ENCODE data around the gene CASZ1. TPM values are rescaled to one million over a fixed set of nuclear protein-coding genes. Genes with fewer than 3 reads are reported as not detected.

The CASZ1 gene
- total RNA-seq, 1 experiment from 2014 or later, result 3.9 TPM

- H3K4ac ChIP-seq (ENCODE audit: low read depth, low read length), result no peak overlapping the region
- no peak overlapping the region for H2BK12ac ChIP-seq (ENCODE audit: insufficient read length, low read depth, low read length)
- Mint-ChIP-seq H3K27ac (no peak overlapping the region), H3K4me1 (peaks cover 39 to 44% of the 10 kb centered on the region in 2 experiments), H3K27me3 (ENCODE audit: low read depth) (no peaks in the 10 kb centered on the region), H3K36me3 (ENCODE audit: insufficient read depth in 1 of 3, low read depth in 3 of 3) (no peaks in the 10 kb centered on the region; a peak in 1 of 7 replicates), H3K4me3 (no peak overlapping the region), H3K9me3 (no peaks in the 10 kb centered on the region)
- no peak overlapping the region for H2BK20ac ChIP-seq (ENCODE audit: low read depth, low read length, poor library complexity, severe bottlenecking)
- H3K56ac ChIP-seq (ENCODE audit: insufficient read length, low read depth, low read length), result no peak overlapping the region
- WGBS (ENCODE audit: extremely low coverage, insufficient read length, low lambda C conversion rate), result no CpG with 5 or more reads among the region's 5 CpGs
- no peak for DNase-seq
- H3K14ac ChIP-seq (ENCODE audit: insufficient read depth, low read length), result no peak overlapping the region
- no peaks in the 10 kb centered on the region for H3K9me3 ChIP-seq (ENCODE audit: control insufficient read depth, low read depth, low read length)
- H4K5ac ChIP-seq (ENCODE audit: insufficient read length, low read depth, low read length), result no peak overlapping the region
- no peaks in the 10 kb centered on the region for H3K79me1 ChIP-seq (ENCODE audit: insufficient read depth, low read depth, low read length, poor library complexity, severe bottlenecking)
- H3K23me2 ChIP-seq (ENCODE audit: insufficient read length, low read depth, low read length, poor library complexity, severe bottlenecking), result no peaks in the 10 kb centered on the region
- TF ChIP-seq CTCF (conservative IDR thresholded peaks at IDR 0.05), result no peak
- no peaks in the 10 kb centered on the region; the same call in 1 of the 2 replicates for H3K4me1 ChIP-seq (ENCODE audit: insufficient read depth, low read length)
- H3K79me2 ChIP-seq (ENCODE audit: insufficient read depth, low read length), result no peaks in the 10 kb centered on the region
- no peaks in the 10 kb centered on the region for H3K27me3 ChIP-seq (ENCODE audit: insufficient read depth, low read length)
- H2BK15ac ChIP-seq (ENCODE audit: low read depth, low read length), result no peak overlapping the region
- no peak overlapping the region for H2AFZ ChIP-seq (ENCODE audit: low read length)
- no peak overlapping the region for H2BK5ac ChIP-seq (ENCODE audit: insufficient read length, low read length)
- H3K23ac ChIP-seq (ENCODE audit: insufficient read length, low read depth, low read length), result no peak overlapping the region
- H3T11ph ChIP-seq (ENCODE audit: low read length), result no peak overlapping the region
- H4K91ac ChIP-seq (ENCODE audit: insufficient read length, low read depth, low read length), result no peak overlapping the region
- H3K18ac ChIP-seq (ENCODE audit: insufficient read length, low read depth, low read length), result no peak overlapping the region
- no peak overlapping the region for H3K4me2 ChIP-seq (ENCODE audit: insufficient read depth, insufficient read length, low read length)
- H2AK5ac ChIP-seq (ENCODE audit: insufficient read length, low read length), result no peak overlapping the region
- no peak overlapping the region for H4K8ac ChIP-seq (replicated peaks; ENCODE audit: insufficient read length, low read depth, low read length)
- no peak overlapping the region for H2BK120ac ChIP-seq (ENCODE audit: low read depth, low read length, poor library complexity, severe bottlenecking)
- H3K9ac ChIP-seq (ENCODE audit: extremely low read depth, insufficient read length, low read length), result no peak overlapping the region
- no peak overlapping the region for H3K27ac ChIP-seq (ENCODE audit: insufficient read length, low read depth, low read length)
- H4K20me1 ChIP-seq (ENCODE audit: control insufficient read depth, insufficient read depth, insufficient read length), result peaks cover 2% of the 10 kb centered on the region
Observed at GRCh38 chr1:10675813-10676212, 120.6 kb downstream of the CASZ1 start.

Data from H9 (cell line).